ENCODE data around the gene DR1. TPM values are rescaled to one million over a fixed set of nuclear protein-coding genes. Genes with fewer than 3 reads are reported as not detected.

Gene DR1
- polyA plus RNA-seq, 1 donor = 64.0 TPM

GRCh38 chr1:93394514-93394913, 48.8 kb downstream of the DR1 start:
- DNase-seq = no peak

DNA sequence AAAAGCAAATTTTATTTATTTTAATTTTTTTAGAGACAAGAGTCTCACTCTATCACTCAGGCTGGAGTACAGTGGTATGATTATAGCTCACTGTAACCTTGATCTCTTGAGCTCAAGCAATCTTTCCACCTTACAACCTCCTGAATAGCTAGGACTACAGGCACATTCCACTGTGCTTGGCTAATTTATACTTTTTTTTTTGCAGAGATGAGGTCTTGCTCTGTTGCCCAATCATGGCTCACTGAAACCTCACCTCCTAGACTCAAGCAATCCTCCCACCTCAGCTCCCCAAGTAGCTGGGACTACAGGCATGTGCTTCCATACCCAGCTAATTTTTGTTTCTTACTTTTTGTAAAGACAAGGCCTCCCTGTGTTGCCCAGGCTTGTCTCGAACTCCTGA, 49.5 kb downstream of the DR1 start:
- no peak for DNase-seq

- DNase-seq = no peak
Observed at GRCh38 chr1:93399781-93400180, 54.1 kb downstream of the DR1 start.

GRCh38 chr1:93408203-93408602, 62.5 kb downstream of the DR1 start:
- DNase-seq = no peak

DNA sequence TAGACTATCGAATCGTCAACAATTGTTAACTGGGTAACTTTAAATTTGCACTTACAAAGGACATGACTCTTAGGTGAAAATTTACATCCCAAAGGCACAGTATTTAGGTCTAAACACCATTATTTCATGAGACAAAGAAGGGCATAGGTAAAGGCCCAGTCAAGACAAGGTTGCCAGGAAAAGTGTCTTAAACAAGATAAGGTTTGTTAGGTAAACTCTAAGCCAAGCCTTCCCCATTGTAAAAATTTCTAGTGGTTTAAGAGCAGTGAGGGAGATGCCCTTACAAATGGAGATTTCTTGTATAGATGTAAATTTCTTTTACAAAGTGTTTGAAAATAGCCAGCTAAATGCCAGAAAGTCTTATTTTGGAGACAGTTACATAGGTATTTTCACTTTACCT, 65.3 kb downstream of the DR1 start:
- DNase-seq = no peak

- no peak for DNase-seq
Observed at GRCh38 chr1:93414749-93415148, 69.0 kb downstream of the DR1 start.

- DNase-seq = no peak
Observed at GRCh38 chr1:93415296-93415695, 69.6 kb downstream of the DR1 start.

GRCh38 chr1:93416183-93416582, 70.5 kb downstream of the DR1 start:
- no peak for DNase-seq

Other genes starting within 250 kb of the DR1 start
- gene TMED5, start 165.5 kb upstream of the DR1 start, polyA plus RNA-seq (ENCODE audit: insufficient read length) = 27.9 TPM
- gene CCDC18, start 165.2 kb upstream of the DR1 start, polyA plus RNA-seq (ENCODE audit: insufficient read length) = 4.3 TPM
- 44.1 TPM for gene FNBP1L, start 102.2 kb downstream of the DR1 start, polyA plus RNA-seq (ENCODE audit: insufficient read length)

All from hindlimb muscle (tissue), 1 donor.